ENCODE data around the gene EMX1. TPM values are rescaled to one million over a fixed set of nuclear protein-coding genes. Genes with fewer than 3 reads are reported as not detected.

EMX1 gene
- total RNA-seq, 1 donor from 2014 or later = not detected

DNA sequence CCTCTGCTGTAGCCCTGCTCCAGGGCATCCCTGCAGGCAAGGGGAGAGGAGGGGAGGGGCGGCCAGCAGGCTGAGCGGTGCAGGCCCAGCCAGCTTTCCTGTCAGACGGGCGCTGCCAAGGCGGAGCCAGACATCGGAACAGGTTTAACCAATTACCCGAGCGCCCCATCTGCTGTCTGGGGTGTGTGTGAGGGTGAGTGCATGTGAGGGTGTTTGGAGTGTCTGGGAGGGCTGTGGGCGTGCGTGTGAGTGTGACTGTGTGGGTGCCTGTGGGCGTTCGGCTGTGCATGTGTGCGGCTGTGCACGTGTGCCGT is 20.0 kb downstream of the EMX1 start:
- no peak overlapping the region for H3K4me3 ChIP-seq
- H3K27ac ChIP-seq = no peak overlapping the region
- DNase-seq (no peak), ATAC-seq (no peak)
- no peak for TF ChIP-seq CTCF (IDR thresholded peaks at IDR 0.05)
- no peaks in the 10 kb centered on the region for H3K9me3 ChIP-seq
- no peaks in the 10 kb centered on the region for H3K36me3 ChIP-seq
- intact Hi-C loops (cut with DNase I) = no loop called here
- H3K4me1 ChIP-seq = no peaks in the 10 kb centered on the region
- H3K27me3 ChIP-seq (ENCODE audit: low read depth) = peaks cover 5% of the 10 kb centered on the region

DNA sequence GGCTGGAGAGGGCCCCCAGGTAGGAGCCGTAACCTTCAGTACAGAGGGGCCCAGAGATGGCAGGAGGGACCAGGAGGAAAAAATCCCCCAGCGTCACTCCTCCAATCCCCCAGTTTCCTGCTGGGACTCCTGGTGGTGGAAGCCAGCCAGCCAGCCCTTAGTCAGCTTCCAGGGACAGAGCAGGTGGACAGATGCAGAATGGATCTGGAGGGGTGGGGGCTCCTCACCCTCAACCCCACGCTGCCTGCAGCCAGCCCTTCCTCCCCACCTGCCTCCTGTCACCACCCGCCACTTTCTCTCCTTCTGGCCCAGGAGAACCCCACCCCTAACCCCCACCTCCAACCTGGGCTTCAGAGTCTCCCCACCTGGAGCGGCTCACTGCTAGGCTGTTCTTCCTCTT is 21.1 kb downstream of the EMX1 start:
- intact Hi-C loops (cut with DNase I) = no loop called here
- no peak overlapping the region for H3K27ac ChIP-seq
- H3K4me1 ChIP-seq = no peaks in the 10 kb centered on the region
- no peak for TF ChIP-seq CTCF (IDR thresholded peaks at IDR 0.05)
- H3K9me3 ChIP-seq = no peaks in the 10 kb centered on the region
- H3K4me3 ChIP-seq = no peak overlapping the region
- peaks cover 5% of the 10 kb centered on the region for H3K27me3 ChIP-seq (ENCODE audit: low read depth)
- ATAC-seq (no peak), DNase-seq (no peak)
- H3K36me3 ChIP-seq = no peaks in the 10 kb centered on the region

- ATAC-seq (no peak), DNase-seq (no peak)
- no peak overlapping the region for H3K4me3 ChIP-seq
- intact Hi-C loops (cut with DNase I) = no loop called here
- no peaks in the 10 kb centered on the region for H3K27me3 ChIP-seq (ENCODE audit: low read depth)
- H3K36me3 ChIP-seq = no peaks in the 10 kb centered on the region
- H3K27ac ChIP-seq = no peak overlapping the region
- H3K9me3 ChIP-seq = no peaks in the 10 kb centered on the region
- no peak for TF ChIP-seq CTCF (IDR thresholded peaks at IDR 0.05)
- no peaks in the 10 kb centered on the region for H3K4me1 ChIP-seq
These were observed 23.0 kb downstream of the EMX1 start for GRCh38 chr2:72940361-72940760.

DNA sequence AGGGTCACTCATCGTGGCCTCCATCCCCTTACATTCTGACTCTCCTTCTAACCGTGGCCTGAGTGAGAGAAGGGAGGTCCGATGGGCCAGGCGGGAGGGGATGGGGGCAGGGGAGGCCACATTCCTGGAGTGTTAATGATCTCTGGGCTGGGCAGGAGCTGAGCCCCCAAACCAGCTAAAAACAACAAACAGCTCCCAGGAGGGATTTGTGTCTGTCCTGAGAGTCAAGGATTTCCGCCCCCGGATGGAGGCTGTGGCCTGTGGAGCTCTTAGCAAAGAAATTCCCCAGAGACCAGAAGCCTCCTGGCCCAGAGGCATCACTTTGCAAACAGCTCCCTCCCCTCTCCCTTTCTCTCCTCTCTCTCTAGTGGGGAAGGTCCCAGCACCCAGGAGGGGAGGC is 23.5 kb downstream of the EMX1 start:
- Histone ChIP-seq H3K9me3 (no peaks in the 10 kb centered on the region), H3K27me3 (ENCODE audit: low read depth) (no peaks in the 10 kb centered on the region), H3K4me3 (no peak overlapping the region), H3K36me3 (no peaks in the 10 kb centered on the region), H3K4me1 (no peaks in the 10 kb centered on the region), H3K27ac (no peak overlapping the region)
- TF ChIP-seq CTCF (IDR thresholded peaks at IDR 0.05) = no peak
- no peak for DNase-seq
- intact Hi-C loops (cut with DNase I) = no loop called here
- no peak for ATAC-seq

GRCh38 chr2:72942293-72942692 is 25.0 kb downstream of the EMX1 start:
- intact Hi-C loops (cut with DNase I) = no loop called here
- ATAC-seq = no peak
- H3K9me3 ChIP-seq = no peaks in the 10 kb centered on the region

More at GRCh38 chr2:72942293-72942692, 25.0 kb downstream of the EMX1 start:
- Histone ChIP-seq H3K4me1 (no peaks in the 10 kb centered on the region), H3K4me3 (no peak overlapping the region), H3K27ac (no peak overlapping the region), H3K27me3 (ENCODE audit: low read depth) (no peaks in the 10 kb centered on the region), H3K36me3 (no peaks in the 10 kb centered on the region)
- no peak for DNase-seq
- no peak for TF ChIP-seq CTCF (IDR thresholded peaks at IDR 0.05)
